BLaER1 (cell line): ENCODE data around the gene MED28.

ENCODE experiments used
- H3K27ac ChIP-seq: shearing (Covaris generic); formaldehyde crosslinking; 2 replicates; pipeline ENCODE4 v1.8.1; 2022
- H3K27me3 ChIP-seq: shearing (Covaris generic); formaldehyde crosslinking; 2 replicates; pipeline ENCODE4 v1.8.1; 2022
- H3K36me3 ChIP-seq: shearing (Covaris generic); formaldehyde crosslinking; 2 replicates; pipeline ENCODE4 v1.8.1; 2022
- H3K4me1 ChIP-seq: shearing (Covaris generic); formaldehyde crosslinking; 2 replicates; pipeline ENCODE4 v1.8.1; 2022
- H3K4me2 ChIP-seq: shearing (Covaris generic); formaldehyde crosslinking; 2 replicates; pipeline ENCODE4 v1.8.1; 2022
- H3K4me3 ChIP-seq: shearing (Covaris generic); formaldehyde crosslinking; 2 replicates; pipeline ENCODE4 v1.8.1; 2022
- H3K9ac ChIP-seq: shearing (Covaris generic); formaldehyde crosslinking; 2 replicates; pipeline ENCODE4 v1.8.1; 2022
- H3K9me3 ChIP-seq: shearing (Covaris generic); formaldehyde crosslinking; 2 replicates; pipeline ENCODE4 v1.8.1; 2022
- H4K20me1 ChIP-seq: shearing (Covaris generic); formaldehyde crosslinking; 2 replicates; pipeline ENCODE4 v1.8.1; 2022
- Cebpa-rat ChIP-seq: shearing (Covaris generic); IDR thresholded peaks from 2 replicates; pipeline ENCODE4 v1.8.1; 2022

The MED28 gene

DNA sequence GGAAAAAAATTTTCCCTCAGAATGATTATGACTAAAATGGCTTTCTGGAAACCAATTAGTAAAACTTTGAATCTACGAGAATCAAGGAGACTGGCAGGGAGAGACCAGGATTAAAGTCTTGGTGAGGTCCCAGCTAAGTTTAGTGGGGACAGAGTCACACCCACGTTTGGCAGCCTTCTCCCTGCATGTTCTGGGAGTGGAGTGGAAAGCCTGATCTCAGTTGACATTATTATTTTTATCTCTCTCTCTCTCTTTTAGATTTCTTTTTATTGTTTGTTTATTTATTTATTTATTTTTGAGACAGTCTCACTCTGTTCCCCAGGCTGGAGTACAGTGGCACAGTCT is 67.8 kb downstream of the MED28 start:
- H3K27me3 ChIP-seq, result no peaks in the 10 kb centered on the region
- H4K20me1 ChIP-seq, result no peaks in the 10 kb centered on the region
- TF ChIP-seq Cebpa-rat, result no peak
- H3K4me3 ChIP-seq, result no peak overlapping the region
- H3K4me1 ChIP-seq, result peaks cover 18% of the 10 kb centered on the region
- H3K36me3 ChIP-seq, result no peaks in the 10 kb centered on the region
- no peak overlapping the region for H3K27ac ChIP-seq
- H3K4me2 ChIP-seq, result no peak overlapping the region
- H3K9me3 ChIP-seq, result peaks cover 7% of the 10 kb centered on the region; the same call in 1 of the 2 replicates
- no peak overlapping the region for H3K9ac ChIP-seq
